Ascending aorta (tissue), 2 donors: ENCODE measurements around the gene SYDE2. TPM values are rescaled to one million over a fixed set of nuclear protein-coding genes. Genes with fewer than 3 reads are reported as not detected.

Experiments
- DNase-seq, 2 donors: peaks; one replicate each; pipeline ENCODE4 v3.0.0-alpha.2; 2019; ENCODE audit warnings: low spot score in 2 of 2
- H3K27ac ChIP-seq, 2 donors: fragments of 200-600 bp; sonication (generic); one replicate each; pipeline ENCODE4 v1.5.1; 2016 to 2017; ENCODE audit warnings: mild to moderate bottlenecking in 1 of 2
- H3K27me3 ChIP-seq: fragments of 200-600 bp; sonication (generic); one replicate; pipeline ENCODE4 v1.5.1; 2017
- H3K36me3 ChIP-seq, 2 donors: fragments of 200-600 bp; sonication (generic); one replicate each; pipeline ENCODE4 v1.5.1; 2016
- H3K4me1 ChIP-seq, 2 donors: fragments of 200-600 bp; sonication (generic); one replicate each; pipeline ENCODE4 v1.5.1; 2016 to 2017; ENCODE audit warnings: mild to moderate bottlenecking in 1 of 2
- H3K4me3 ChIP-seq, 2 donors: fragments of 200-600 bp; sonication (generic); one replicate each; pipeline ENCODE4 v1.5.1; 2016 to 2017; ENCODE audit warnings: mild to moderate bottlenecking in 1 of 2
- H3K9me3 ChIP-seq, 2 donors: fragments of 200-600 bp; sonication (generic); one replicate each; pipeline ENCODE4 v1.5.1; 2016
- CTCF ChIP-seq, 3 experiments: fragments of 200-600 bp in 2 of 3; fragments of 450-650 bp in 1 of 3; sonication (generic) in 2 of 3; IDR thresholded peaks; one replicate each; pipeline ENCODE4 v1.5.1; 2016 to 2019; ENCODE audit warnings: antibody characterized with exemption in 3 of 3, mild to moderate bottlenecking in 1 of 3, moderate library complexity in 1 of 3
- intact Hi-C: fragments of 100-400 bp; cut with DNase I; formaldehyde crosslinking; loops from one replicate; pipeline ENCODE4 v1.15.1; 2023
- total RNA-seq: library from RNA; depleted of rRNA; stranded (reverse); fragments of >200 nt; gene quantifications from one replicate; pipeline ENCODE4 v1.1.0, GENCODE V29; 2016

Gene SYDE2
- total RNA-seq, 1 donor from 2014 or later, result 0.43 TPM

GRCh38 chr1:85203573-85204171 is 2.9 kb upstream of the SYDE2 start:
- Histone ChIP-seq H3K4me3 (no peak overlapping the region), H3K36me3 (no peaks in the 10 kb centered on the region), H3K27me3 (no peaks in the 10 kb centered on the region), H3K9me3 (no peaks in the 10 kb centered on the region), H3K27ac (no peak overlapping the region), H3K4me1 (peaks cover 0 to 3% of the 10 kb centered on the region in 2 donors)
- no peak for TF ChIP-seq CTCF (IDR thresholded peaks at IDR 0.05)
- DNase-seq, result no peak
- intact Hi-C loops, result no loop called here

- Histone ChIP-seq H3K27me3 (no peaks in the 10 kb centered on the region), H3K9me3 (no peaks in the 10 kb centered on the region), H3K4me1 (peaks cover 0 to 3% of the 10 kb centered on the region in 2 donors), H3K36me3 (no peaks in the 10 kb centered on the region), H3K4me3 (no peak overlapping the region), H3K27ac (no peak overlapping the region)
- no peak for TF ChIP-seq CTCF (IDR thresholded peaks at IDR 0.05)
- no peak for DNase-seq
- intact Hi-C loops, result no loop called here
Measured at GRCh38 chr1:85202864-85203255, 2.0 kb upstream of the SYDE2 start.

GRCh38 chr1:85202092-85202863 is 1.5 kb upstream of the SYDE2 start:
- Histone ChIP-seq H3K9me3 (no peaks in the 10 kb centered on the region), H3K4me3 (peak overlapping the region; percentile 76 to 99), H3K36me3 (no peaks in the 10 kb centered on the region), H3K4me1 (peaks cover 0 to 3% of the 10 kb centered on the region in 2 donors), H3K27ac (peak overlapping the region; percentile 96 to 98), H3K27me3 (no peaks in the 10 kb centered on the region)
- DNase-seq, result no peak
- intact Hi-C loops, result no loop called here
- TF ChIP-seq CTCF (IDR thresholded peaks at IDR 0.05), result no peak

- H3K4me1 ChIP-seq, result peaks cover 0 to 6% of the 10 kb centered on the region in 2 donors
- intact Hi-C loops, result loop anchor here (1.0 to 2.0 kb wide), 2 partner anchors 58 to 139 kb away; partner anchors contain the start of gene C1orf52
- peak overlapping the region; percentile 96 to 98 for H3K27ac ChIP-seq
- TF ChIP-seq CTCF (IDR thresholded peaks at IDR 0.05), result peak in 1 of 3 experiments; percentile 6
- H3K9me3 ChIP-seq, result no peaks in the 10 kb centered on the region
- DNase-seq, result peak in 1 of 2 donors; percentile 81
- no peaks in the 10 kb centered on the region for H3K27me3 ChIP-seq
- H3K4me3 ChIP-seq, result peak overlapping the region; percentile 76 to 99
- no peaks in the 10 kb centered on the region for H3K36me3 ChIP-seq
Measured at GRCh38 chr1:85201340-85202091, 700 bp upstream of the SYDE2 start.

GRCh38 chr1:85199667-85200462 is 951 bp downstream of the SYDE2 start:
- no peaks in the 10 kb centered on the region for H3K36me3 ChIP-seq
- peaks cover 0 to 6% of the 10 kb centered on the region in 2 donors for H3K4me1 ChIP-seq
- intact Hi-C loops, result loop anchor here (2.0 kb wide), 1 partner anchor 137 kb away; a partner anchor contains a TSS

More at GRCh38 chr1:85199667-85200462, 951 bp downstream of the SYDE2 start:
- TF ChIP-seq CTCF (IDR thresholded peaks at IDR 0.05), result no peak
- Histone ChIP-seq H3K4me3 (peak overlapping the region; percentile 76 to 99), H3K27ac (peak overlapping the region; percentile 96 to 98), H3K9me3 (no peaks in the 10 kb centered on the region), H3K27me3 (no peaks in the 10 kb centered on the region)
- DNase-seq, result no peak
